SIG-M5 (cell line): ENCODE results near the gene SPSB4.
A peak's percentile ranks its signal among the peaks of the same experiment; 100 is the strongest.
"Not testable (repeated sequence)": the region's sequence is repeated elsewhere in the genome, so short reads cannot be mapped to it uniquely, and the experiment has no call there.

Experiments
- DNase-seq: peaks from one replicate; lab custom pipeline; 2025; lab: John Stamatoyannopoulos, UW

SPSB4 gene

GRCh38 chr3:141095546-141095937, 44.4 kb downstream of the SPSB4 start:
- DNase-seq = no peak

DNA sequence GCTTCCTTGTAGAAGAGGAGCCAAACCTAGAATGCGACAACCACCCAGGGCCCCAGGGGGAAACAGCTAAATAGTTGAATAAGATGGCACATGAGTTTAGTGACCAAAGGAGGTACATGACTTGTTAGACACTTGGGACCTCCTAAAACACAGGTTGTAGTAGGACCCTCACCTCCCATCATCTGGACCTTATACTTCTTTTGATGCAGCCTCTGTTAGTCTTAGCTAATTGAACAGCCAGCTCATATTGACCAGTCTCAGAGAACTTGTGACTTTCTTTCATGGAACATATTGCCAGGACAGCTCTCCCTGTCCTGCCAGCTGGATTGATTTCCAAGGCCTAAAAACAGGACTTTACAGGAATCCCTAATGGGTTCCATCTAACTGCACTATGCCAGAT, 45.0 kb downstream of the SPSB4 start:
- no peak for DNase-seq

DNA sequence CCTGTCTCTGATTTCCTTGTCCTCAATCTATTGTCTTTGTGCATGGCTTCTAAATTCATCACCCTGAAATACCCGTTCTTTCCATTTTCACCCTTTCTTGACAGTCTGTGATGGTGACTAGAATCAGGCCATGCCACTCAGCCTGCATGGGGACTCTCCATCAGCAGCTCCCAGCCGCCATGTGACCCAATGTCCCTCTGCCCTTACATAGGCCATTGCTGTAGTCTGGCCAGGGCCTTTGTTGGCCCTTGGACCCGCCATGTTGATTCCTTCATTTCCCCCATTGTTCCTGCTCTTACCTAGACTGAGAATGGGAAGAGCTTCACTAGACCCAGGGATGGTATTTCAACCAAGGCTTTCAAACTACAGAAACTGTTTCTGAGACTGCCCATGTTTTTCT, 45.8 kb downstream of the SPSB4 start:
- DNase-seq = no peak

GRCh38 chr3:141100112-141100511, 49.0 kb downstream of the SPSB4 start:
- no peak for DNase-seq

GRCh38 chr3:141100531-141101320, 49.6 kb downstream of the SPSB4 start:
- DNase-seq = no peak

DNA sequence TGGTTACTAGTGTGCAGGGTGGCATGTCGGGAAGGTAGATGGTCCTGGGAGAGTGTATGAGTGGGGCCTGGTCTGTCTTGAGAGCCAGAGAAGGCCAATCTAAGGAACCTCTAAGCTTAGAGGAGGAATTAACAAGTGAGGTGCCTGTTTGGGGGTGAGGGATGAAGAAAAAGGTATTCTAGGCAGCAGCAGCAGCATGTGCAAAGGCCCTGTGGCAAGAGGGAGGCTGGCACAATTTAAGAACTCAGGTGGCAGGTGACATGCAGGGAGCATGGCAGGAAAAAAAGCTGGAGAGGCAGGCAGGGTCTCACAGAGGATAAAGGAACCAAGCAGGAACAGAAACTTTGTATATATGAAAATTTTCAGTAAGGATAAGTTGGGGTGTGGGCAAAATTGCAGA, 51.2 kb downstream of the SPSB4 start:
- no peak for DNase-seq

DNA sequence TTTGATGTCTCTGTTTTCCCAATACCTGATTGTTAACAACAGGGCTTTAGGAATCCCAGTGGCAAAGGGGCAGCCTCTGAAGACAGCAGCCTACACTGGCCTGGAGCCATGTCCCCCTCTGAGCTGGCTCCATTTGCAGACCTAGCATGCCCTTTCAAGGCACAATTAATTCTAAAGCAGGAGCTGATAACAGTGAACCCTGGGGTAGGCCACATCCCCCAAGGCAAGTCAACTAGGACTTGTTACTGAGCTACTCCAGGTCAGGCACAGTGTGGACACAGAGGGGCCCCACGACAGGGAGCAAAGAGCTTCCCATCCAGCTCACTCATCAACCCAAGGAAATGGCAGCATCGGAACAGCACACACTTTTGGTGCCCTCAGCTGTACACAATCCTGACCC, 51.9 kb downstream of the SPSB4 start:
- no peak for DNase-seq

GRCh38 chr3:141103503-141103902, 52.4 kb downstream of the SPSB4 start:
- no peak for DNase-seq

DNA sequence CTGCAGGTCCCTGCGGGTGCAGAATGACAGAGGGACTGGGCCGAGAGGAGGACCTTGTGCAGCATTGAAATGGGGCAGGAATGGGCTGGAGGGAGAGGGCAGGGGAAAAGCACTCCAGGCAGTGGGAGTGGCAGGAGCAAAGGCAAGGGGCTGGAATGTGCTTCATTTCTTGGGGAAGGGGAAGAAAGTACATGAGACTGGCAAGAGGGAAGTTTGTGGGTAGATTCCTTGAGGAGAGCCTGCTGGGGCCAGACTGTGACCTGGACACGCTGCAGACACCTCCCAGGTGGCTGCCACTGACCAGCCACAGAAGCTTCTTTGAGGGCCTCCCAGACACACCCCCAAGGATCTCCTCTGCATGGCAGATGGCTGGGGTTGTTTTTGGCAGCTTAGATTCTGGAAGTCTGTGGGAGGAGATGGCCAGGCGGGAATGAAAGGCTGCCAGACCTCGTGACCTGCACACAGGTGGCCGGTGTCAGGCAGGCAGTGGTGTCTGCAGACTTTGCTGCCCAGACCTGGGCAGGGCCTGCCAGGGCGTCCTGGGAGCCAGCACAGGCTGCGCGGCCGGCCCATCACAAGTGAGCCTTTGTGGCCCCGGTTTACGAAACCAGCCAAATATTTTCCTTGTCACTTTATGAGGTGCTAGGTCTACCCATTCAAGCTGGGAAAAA, 53.1 kb downstream of the SPSB4 start:
- no peak for DNase-seq

DNA sequence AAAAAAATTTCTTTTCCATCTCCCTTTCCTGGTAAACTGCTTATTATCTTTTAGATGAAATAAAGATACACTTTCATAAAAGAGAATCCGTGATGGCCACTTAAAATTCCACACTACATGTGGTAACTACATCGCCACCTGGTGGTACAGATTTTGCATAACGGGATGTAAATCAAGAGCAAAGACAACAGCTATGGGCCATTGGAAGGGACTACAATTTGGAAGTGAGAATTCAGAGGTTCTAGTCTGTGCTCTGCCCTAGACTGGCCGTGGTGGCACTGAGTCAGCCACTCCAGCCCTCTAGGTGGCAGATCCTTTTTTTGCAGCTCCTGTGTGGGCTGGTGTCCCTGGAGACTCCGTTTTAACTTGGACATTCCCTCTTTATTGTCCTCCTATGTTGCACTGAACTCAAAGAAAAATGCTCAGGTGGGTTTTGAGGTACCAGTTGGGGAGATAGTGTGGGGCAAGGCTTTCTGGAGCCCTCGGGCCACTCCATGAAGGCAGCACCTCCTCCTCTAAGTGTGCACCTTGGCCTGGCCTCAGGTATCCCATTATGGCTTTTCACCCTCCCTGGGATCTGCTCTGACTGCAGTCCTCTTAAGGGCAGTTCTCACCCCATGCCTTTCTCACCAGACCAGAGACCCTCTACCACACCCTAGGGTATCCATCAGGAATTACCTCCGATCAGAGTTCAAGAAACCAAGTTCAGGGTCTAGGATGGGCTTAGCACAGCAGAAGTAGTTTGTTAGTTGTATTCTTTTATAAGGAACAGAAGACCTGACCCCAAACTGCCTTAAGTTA, 54.9 kb downstream of the SPSB4 start:
- DNase-seq = peak; percentile 20

DNA sequence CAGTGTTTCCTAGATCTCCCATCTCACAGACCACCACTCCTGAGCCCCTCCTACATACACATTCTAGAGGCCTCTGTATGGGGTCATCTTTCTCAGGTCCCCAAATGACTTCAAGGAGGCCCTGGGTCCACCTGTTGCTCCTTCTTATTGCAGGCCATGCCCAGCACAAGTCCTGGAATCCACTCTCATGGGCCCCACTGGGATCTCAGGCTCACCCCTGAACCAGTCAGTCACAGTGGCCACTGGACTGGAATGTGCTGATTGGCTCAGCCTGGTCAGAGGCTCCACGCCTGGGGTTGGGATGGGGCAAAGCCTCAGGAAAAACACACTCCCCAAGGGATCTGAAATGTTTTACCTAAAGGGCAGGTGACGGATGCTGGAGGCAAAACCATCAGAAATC, 55.7 kb downstream of the SPSB4 start:
- DNase-seq = no peak

GRCh38 chr3:141108039-141108438, 56.9 kb downstream of the SPSB4 start:
- no peak for DNase-seq

DNA sequence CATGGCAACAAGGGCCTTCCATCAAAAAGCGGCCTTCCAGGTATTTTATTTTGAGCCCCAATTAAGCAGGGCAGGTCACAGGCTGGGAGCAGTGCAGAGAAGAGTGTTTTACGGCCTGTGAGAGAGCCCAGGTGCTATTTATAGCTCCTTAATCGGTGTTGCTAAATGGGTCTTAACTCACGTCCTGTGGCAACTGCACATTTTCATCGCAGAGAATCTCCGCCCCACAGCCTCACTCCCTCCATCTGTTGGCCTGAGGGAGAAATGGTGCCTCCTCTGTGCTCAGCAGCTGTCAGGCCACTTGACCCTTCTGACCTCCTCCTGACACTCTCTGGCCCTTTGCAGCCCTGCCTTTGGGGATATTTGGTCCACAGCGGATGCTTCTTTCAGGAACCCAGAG, 58.6 kb downstream of the SPSB4 start:
- no peak for DNase-seq

DNA sequence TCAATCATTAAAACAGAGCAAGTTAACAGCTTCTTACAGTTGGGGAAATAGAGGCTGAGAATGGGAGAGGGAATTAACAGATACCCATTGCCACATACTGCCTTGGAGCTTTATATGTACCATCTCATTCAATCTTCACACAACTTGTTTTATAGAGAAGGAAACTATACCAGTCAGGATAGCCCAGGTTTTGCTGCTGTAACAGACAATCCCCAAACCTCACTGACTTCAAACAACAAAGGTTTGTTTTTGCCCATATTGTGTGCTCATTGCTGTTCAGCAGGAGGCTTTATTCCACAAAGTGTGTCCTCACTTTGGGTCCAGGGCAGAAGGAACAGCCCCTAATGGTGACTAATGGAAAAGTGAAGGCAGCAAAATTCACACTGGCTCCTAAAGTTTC, 59.2 kb downstream of the SPSB4 start:
- no peak for DNase-seq

GRCh38 chr3:141111364-141112155, 60.4 kb downstream of the SPSB4 start:
- DNase-seq = no peak

- no peak for DNase-seq
Observed at GRCh38 chr3:141112686-141113297, 61.6 kb downstream of the SPSB4 start.

- not testable (repeated sequence) for DNase-seq
Observed at GRCh38 chr3:141113680-141114079, 62.5 kb downstream of the SPSB4 start.

DNA sequence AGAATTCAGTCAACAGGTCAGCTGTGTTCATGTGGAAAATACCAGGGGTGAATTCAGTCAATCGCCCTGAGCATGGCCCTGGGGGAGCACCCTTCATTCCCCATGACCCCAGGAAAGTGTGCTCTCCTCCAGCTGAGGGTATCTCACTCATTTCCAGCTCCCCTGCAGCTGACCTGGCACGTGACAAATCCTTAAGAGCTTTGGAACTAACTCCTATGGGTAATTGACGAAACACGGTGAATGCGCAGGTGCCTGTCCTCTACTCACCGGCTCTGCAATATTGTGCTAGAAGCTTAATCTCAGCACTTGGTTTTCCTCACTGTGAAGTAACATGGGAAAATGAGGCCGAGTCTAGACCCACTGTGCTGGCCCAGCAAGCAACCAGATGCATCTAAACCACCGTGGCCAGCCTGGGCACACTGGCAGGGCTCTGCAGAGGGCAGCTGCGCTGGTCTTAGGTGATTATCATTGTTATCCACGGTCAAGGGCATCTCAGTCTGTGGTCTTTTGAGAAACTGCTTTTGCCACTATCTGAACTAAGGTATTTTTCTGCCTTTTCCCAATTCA, 63.1 kb downstream of the SPSB4 start:
- no peak for DNase-seq

DNA sequence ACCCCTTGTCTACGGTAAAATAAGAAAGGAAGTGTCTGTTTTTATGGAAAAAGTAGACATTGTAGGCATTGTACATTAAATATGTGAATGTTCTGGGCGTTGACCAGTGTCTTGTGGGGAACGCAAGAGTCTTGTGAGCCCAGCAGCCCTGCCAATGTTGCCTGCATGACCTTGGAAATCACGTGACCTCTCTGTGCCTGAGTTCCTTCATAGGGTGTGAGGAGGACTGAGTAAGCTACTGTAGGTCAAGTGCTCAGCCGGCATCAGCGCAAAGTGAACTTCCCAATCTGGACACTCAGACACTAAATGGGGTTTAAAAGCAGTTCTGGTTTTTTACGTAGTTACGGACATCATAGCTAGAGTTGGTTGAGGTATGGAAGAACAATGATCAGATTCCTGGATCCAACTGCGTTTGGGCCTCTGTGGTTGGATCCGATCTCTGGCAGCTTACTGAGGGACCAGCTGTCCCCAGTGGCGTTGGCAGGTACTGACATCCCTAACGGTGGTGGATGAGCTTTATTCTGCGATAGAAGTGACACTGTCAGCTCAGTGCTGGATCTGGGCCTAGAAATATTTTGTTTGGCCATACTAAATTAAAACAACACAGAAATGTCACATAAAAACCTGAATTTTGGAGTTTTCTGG, 63.8 kb downstream of the SPSB4 start:
- DNase-seq = no peak

GRCh38 chr3:141115789-141116541, 64.8 kb downstream of the SPSB4 start:
- no peak for DNase-seq
